Parathyroid adenoma (tissue), 2 donors: Measurements from ENCODE around the gene NLGN1.

Source experiments
- H2AFZ ChIP-seq: fragments of 300-600 bp; sonication (generic); one replicate; pipeline ENCODE4 v1.7.0; 2017; ENCODE audit warnings: antibody characterized with exemption, mild to moderate bottlenecking
- H3K27ac ChIP-seq: fragments of 300-600 bp; sonication (generic); one replicate; pipeline ENCODE4 v1.7.0; 2017
- H3K27me3 ChIP-seq: fragments of 300-600 bp; sonication (generic); one replicate; pipeline ENCODE4 v1.7.0; 2017; ENCODE audit warnings: low read length; ENCODE audit not compliant: control insufficient read depth, insufficient read depth
- H3K36me3 ChIP-seq: fragments of 300-600 bp; sonication (generic); one replicate; pipeline ENCODE4 v1.7.0; 2017; ENCODE audit warnings: low read length; ENCODE audit not compliant: control insufficient read depth, insufficient read depth
- H3K4me1 ChIP-seq: fragments of 300-600 bp; sonication (generic); one replicate; pipeline ENCODE4 v1.7.0; 2017; ENCODE audit warnings: control low read depth
- H3K4me2 ChIP-seq: fragments of 300-600 bp; sonication (generic); one replicate; pipeline ENCODE4 v1.7.0; 2017; ENCODE audit warnings: low read length
- H3K4me3 ChIP-seq: fragments of 300-600 bp; sonication (generic); one replicate; pipeline ENCODE4 v1.7.0; 2017; ENCODE audit warnings: low read depth, low read length
- H3K79me2 ChIP-seq: fragments of 300-600 bp; sonication (generic); one replicate; pipeline ENCODE4 v1.7.0; 2017; ENCODE audit warnings: control low read depth
- H3K9ac ChIP-seq: fragments of 300-600 bp; sonication (generic); one replicate; pipeline ENCODE4 v1.7.0; 2017; ENCODE audit warnings: mild to moderate bottlenecking
- H3K9me3 ChIP-seq: fragments of 300-600 bp; sonication (generic); one replicate; pipeline ENCODE4 v1.7.0; 2017; ENCODE audit warnings: low read length; ENCODE audit not compliant: control insufficient read depth
- CTCF ChIP-seq: fragments of 300-600 bp; sonication (generic); IDR thresholded peaks from one replicate; pipeline ENCODE4 v1.7.0; 2017; ENCODE audit warnings: antibody characterized with exemption, mild to moderate bottlenecking
- donor health status: primary hyperparathyroidism.

The NLGN1 gene

GRCh38 chr3:173463250-173463649 lies 65.7 kb downstream of the NLGN1 start:
- TF ChIP-seq CTCF, result no peak
- no peaks in the 10 kb centered on the region for H3K9me3 ChIP-seq

GRCh38 chr3:173465112-173465511 lies 67.6 kb downstream of the NLGN1 start:
- H3K27ac ChIP-seq, result no peak overlapping the region
- H3K27me3 ChIP-seq, result no peaks in the 10 kb centered on the region
- no peaks in the 10 kb centered on the region for H3K36me3 ChIP-seq
- H3K4me3 ChIP-seq, result no peak overlapping the region
- H3K9me3 ChIP-seq, result no peaks in the 10 kb centered on the region
- H3K79me2 ChIP-seq, result no peaks in the 10 kb centered on the region
- TF ChIP-seq CTCF, result no peak
- no peak overlapping the region for H3K9ac ChIP-seq
- H3K4me1 ChIP-seq, result no peaks in the 10 kb centered on the region
- no peak overlapping the region for H2AFZ ChIP-seq
- no peak overlapping the region for H3K4me2 ChIP-seq

More at GRCh38 chr3:173463250-173463649, 65.7 kb downstream of the NLGN1 start:
- Histone ChIP-seq H3K27ac (no peak overlapping the region), H3K4me1 (no peaks in the 10 kb centered on the region), H3K36me3 (no peaks in the 10 kb centered on the region), H3K4me2 (no peak overlapping the region), H3K27me3 (no peaks in the 10 kb centered on the region), H3K4me3 (no peak overlapping the region), H2AFZ (no peak overlapping the region), H3K79me2 (no peaks in the 10 kb centered on the region), H3K9ac (no peak overlapping the region)

- Histone ChIP-seq H3K79me2 (no peaks in the 10 kb centered on the region), H3K36me3 (no peaks in the 10 kb centered on the region), H2AFZ (no peak overlapping the region), H3K27me3 (no peaks in the 10 kb centered on the region), H3K4me1 (no peaks in the 10 kb centered on the region), H3K27ac (no peak overlapping the region), H3K9ac (no peak overlapping the region), H3K4me3 (no peak overlapping the region), H3K4me2 (no peak overlapping the region), H3K9me3 (no peaks in the 10 kb centered on the region)
- no peak for TF ChIP-seq CTCF
Observed at GRCh38 chr3:173465898-173466678, 68.5 kb downstream of the NLGN1 start.

- no peaks in the 10 kb centered on the region for H3K27me3 ChIP-seq
- TF ChIP-seq CTCF, result no peak
- no peak overlapping the region for H3K9ac ChIP-seq
- no peaks in the 10 kb centered on the region for H3K9me3 ChIP-seq
- no peaks in the 10 kb centered on the region for H3K79me2 ChIP-seq
- no peaks in the 10 kb centered on the region for H3K36me3 ChIP-seq
- no peak overlapping the region for H3K27ac ChIP-seq
- no peak overlapping the region for H3K4me2 ChIP-seq
- H2AFZ ChIP-seq, result no peak overlapping the region
- no peak overlapping the region for H3K4me3 ChIP-seq
- H3K4me1 ChIP-seq, result no peaks in the 10 kb centered on the region
Observed at GRCh38 chr3:173467501-173467900, 70.0 kb downstream of the NLGN1 start.

- H3K27me3 ChIP-seq, result no peaks in the 10 kb centered on the region
- no peak overlapping the region for H3K4me2 ChIP-seq
- no peak for TF ChIP-seq CTCF
- H3K79me2 ChIP-seq, result no peaks in the 10 kb centered on the region
- H3K9me3 ChIP-seq, result no peaks in the 10 kb centered on the region
- H3K4me1 ChIP-seq, result no peaks in the 10 kb centered on the region
- H3K27ac ChIP-seq, result no peak overlapping the region
- H3K4me3 ChIP-seq, result no peak overlapping the region
- H3K9ac ChIP-seq, result no peak overlapping the region
- H2AFZ ChIP-seq, result no peak overlapping the region
- no peaks in the 10 kb centered on the region for H3K36me3 ChIP-seq
Observed at GRCh38 chr3:173473237-173473636, 75.7 kb downstream of the NLGN1 start.
